PC-9 (cell line): ENCODE results near the gene LRRC4C. TPM values are rescaled to one million over a fixed set of nuclear protein-coding genes. Genes with fewer than 3 reads are reported as not detected.

Experiments used
- BruUV-seq: library from RNA; stranded (reverse); fragments of 400-500 nt; replicated peaks from 2 replicates; lab custom pipeline; 2021; lab: Mats Ljungman, UMichigan
- CTCF ChIA-PET: fragments of 300-600 bp; sonication (Branson Sonifier 250); formaldehyde crosslinking; loops from one replicate; lab custom pipeline; 2022; ENCODE audit warnings: antibody characterized with exemption; lab: Charles Lee
- POLR2A ChIA-PET: fragments of 300-600 bp; sonication (Branson Sonifier 250); formaldehyde crosslinking; loops from one replicate; lab custom pipeline; 2022; ENCODE audit warnings: antibody characterized with exemption; ENCODE audit not compliant: unreplicated experiment; lab: Charles Lee
- DNase-seq, 2 experiments: peaks; one replicate each; pipeline versions ENCODE4 v3.0.0 to v3.0.0-alpha.2; 2015 to 2022; ENCODE audit warnings: mixed read lengths in 1 of 2
- H2AFZ ChIP-seq: fragments of 200-600 bp; sonication (generic); 2 replicates; pipeline ENCODE4 v1.8.1; 2017; ENCODE audit warnings: antibody characterized with exemption
- H3F3A ChIP-seq: fragments of 200-600 bp; sonication (generic); 2 replicates; pipeline ENCODE4 v1.8.1; 2017; ENCODE audit warnings: antibody characterized with exemption, mild to moderate bottlenecking, low read depth; ENCODE audit not compliant: insufficient read depth
- H3K27ac ChIP-seq: fragments of 200-600 bp; sonication (generic); 2 replicates; pipeline ENCODE4 v1.6.1; 2016; ENCODE audit warnings: mixed run types
- H3K27me3 ChIP-seq: fragments of 200-600 bp; sonication (generic); 2 replicates; pipeline ENCODE4 v1.6.1; 2016; ENCODE audit warnings: low read depth, mixed run types; ENCODE audit not compliant: insufficient read depth
- H3K36me3 ChIP-seq: fragments of 200-600 bp; sonication (generic); 2 replicates; pipeline ENCODE4 v1.6.1; 2016; ENCODE audit warnings: low read depth, mixed run types
- H3K4me1 ChIP-seq: fragments of 200-600 bp; sonication (generic); replicated peaks from 2 replicates; pipeline ENCODE4 v1.6.1; 2016; ENCODE audit warnings: mixed run types; ENCODE audit not compliant: insufficient read depth
- H3K4me2 ChIP-seq: fragments of 200-600 bp; sonication (generic); 2 replicates; pipeline ENCODE4 v1.6.1; 2017; ENCODE audit warnings: mixed run types
- H3K4me3 ChIP-seq: fragments of 200-600 bp; sonication (generic); 2 replicates; pipeline ENCODE4 v1.6.1; 2016; ENCODE audit warnings: mixed run types
- H3K79me2 ChIP-seq: fragments of 200-600 bp; sonication (generic); 2 replicates; pipeline ENCODE4 v1.6.1; 2017; ENCODE audit warnings: low read depth, mixed run types
- H3K9me2 ChIP-seq: fragments of 200-600 bp; sonication (generic); 2 replicates; pipeline ENCODE4 v1.8.1; 2017; ENCODE audit warnings: mild to moderate bottlenecking; ENCODE audit not compliant: insufficient read depth
- H3K9me3 ChIP-seq: fragments of 200-600 bp; sonication (generic); 2 replicates; pipeline ENCODE4 v1.8.1; 2016; ENCODE audit warnings: low read depth; ENCODE audit not compliant: insufficient read depth
- H4K20me1 ChIP-seq: fragments of 200-600 bp; sonication (generic); 2 replicates; pipeline ENCODE4 v1.8.1; 2017; ENCODE audit not compliant: insufficient read depth
- CTCF ChIP-seq: fragments of 200-600 bp; sonication (generic); conservative IDR thresholded peaks from 2 replicates; pipeline ENCODE4 v1.6.1; 2017; ENCODE audit warnings: mixed run types, antibody characterized with exemption, mild to moderate bottlenecking, moderate library complexity
- EZH2 ChIP-seq: fragments of 200-600 bp; sonication (generic); IDR thresholded peaks from 2 replicates; pipeline ENCODE4 v1.8.0; 2017; ENCODE audit warnings: antibody characterized with exemption, low read depth
- intact Hi-C: fragments of 100-400 bp; cut with micrococcal nuclease; formaldehyde crosslinking; loops from one replicate; pipeline ENCODE4 v1.10.0; 2022; ENCODE audit not compliant: unreplicated experiment
- total RNA-seq: library from RNA; stranded (reverse); gene quantifications from 2 replicates; pipeline ENCODE4 v1.2.3, GENCODE V29; 2021

Gene LRRC4C
- total RNA-seq, 1 experiment from 2014 or later: not detected

GRCh38 chr11:40230821-40231220, 1228.6 kb downstream of the LRRC4C start:
- Histone ChIP-seq H3K36me3 (no peaks in the 10 kb centered on the region), H4K20me1 (no peaks in the 10 kb centered on the region), H3K9me2 (no peaks in the 10 kb centered on the region), H3K4me3 (no peak overlapping the region), H3F3A (no peaks in the 10 kb centered on the region), H3K27ac (no peak overlapping the region), H3K79me2 (no peaks in the 10 kb centered on the region), H3K9me3 (no peaks in the 10 kb centered on the region), H3K27me3 (no peaks in the 10 kb centered on the region), H3K4me1 (no peaks in the 10 kb centered on the region), H2AFZ (no peak overlapping the region), H3K4me2 (no peak overlapping the region)
- POLR2A ChIA-PET: no interaction called here
- intact Hi-C loops: no loop called here
- no peak for DNase-seq
- CTCF ChIA-PET: no interaction called here
- BruUV-seq: no TSS peak
- TF ChIP-seq EZH2 (no peak), CTCF (no peak)

GRCh38 chr11:40228662-40229061, 1230.8 kb downstream of the LRRC4C start:
- no peak overlapping the region for H2AFZ ChIP-seq
- ChIA-PET CTCF (interaction anchor here (0.6 kb wide), 1 partner anchor 19 kb away, joined by 3 read pairs; no protein-coding TSS in a partner anchor), POLR2A (no interaction called here)
- no peak overlapping the region for H3K27ac ChIP-seq
- no peaks in the 10 kb centered on the region for H3K9me3 ChIP-seq
- no peak overlapping the region for H3K4me3 ChIP-seq
- no peaks in the 10 kb centered on the region for H3K4me1 ChIP-seq
- no peaks in the 10 kb centered on the region for H3F3A ChIP-seq
- no peak for DNase-seq
- no peaks in the 10 kb centered on the region for H3K79me2 ChIP-seq
- no peaks in the 10 kb centered on the region for H3K9me2 ChIP-seq
- intact Hi-C loops: no loop called here
- TF ChIP-seq EZH2 (no peak), CTCF (no peak)
- no peak overlapping the region for H3K4me2 ChIP-seq
- no peaks in the 10 kb centered on the region for H3K27me3 ChIP-seq
- no peaks in the 10 kb centered on the region for H3K36me3 ChIP-seq
- BruUV-seq: no TSS peak
- H4K20me1 ChIP-seq: no peaks in the 10 kb centered on the region

GRCh38 chr11:40227730-40228129, 1231.7 kb downstream of the LRRC4C start:
- no peak overlapping the region for H3K4me3 ChIP-seq
- BruUV-seq: no TSS peak
- no peak overlapping the region for H3K4me2 ChIP-seq
- H4K20me1 ChIP-seq: no peaks in the 10 kb centered on the region
- H3K9me2 ChIP-seq: no peaks in the 10 kb centered on the region
- H2AFZ ChIP-seq: no peak overlapping the region
- TF ChIP-seq CTCF: no peak
- TF ChIP-seq EZH2: no peak
- no peak overlapping the region for H3K27ac ChIP-seq
- no peaks in the 10 kb centered on the region for H3K79me2 ChIP-seq
- H3K36me3 ChIP-seq: no peaks in the 10 kb centered on the region
- H3K9me3 ChIP-seq: no peaks in the 10 kb centered on the region
- ChIA-PET CTCF (interaction anchor here (0.6 kb wide), 1 partner anchor 18 kb away, joined by 3 read pairs; no protein-coding TSS in a partner anchor), POLR2A (no interaction called here)
- no peaks in the 10 kb centered on the region for H3F3A ChIP-seq
- H3K27me3 ChIP-seq: no peaks in the 10 kb centered on the region
- no peak for DNase-seq
- no peaks in the 10 kb centered on the region for H3K4me1 ChIP-seq
- intact Hi-C loops: no loop called here
